Measurements from ENCODE around the gene C2orf80.
"Not testable (repeated sequence)": the region's sequence is repeated elsewhere in the genome, so short reads cannot be mapped to it uniquely, and the experiment has no call there.

Gene C2orf80

DNA sequence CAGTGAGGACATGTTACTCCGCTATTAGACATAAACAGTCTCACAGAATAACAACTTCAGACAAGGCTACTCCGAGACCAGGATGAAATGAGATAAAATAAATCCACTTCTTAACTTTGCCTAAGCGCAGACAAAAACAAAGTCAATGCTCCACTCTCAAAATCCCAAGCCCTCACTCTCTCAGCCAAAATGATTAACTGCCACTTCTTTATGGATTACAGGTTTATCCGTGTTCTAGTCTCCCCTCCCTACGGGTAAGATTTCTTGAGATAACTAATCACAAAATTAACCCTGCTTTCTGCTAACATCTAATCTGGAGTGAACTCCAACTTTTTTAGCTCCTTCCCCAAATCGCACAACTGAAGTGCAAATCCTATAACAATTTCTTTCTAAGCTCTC lies 59.1 kb downstream of the C2orf80 start:
- H3K27me3 Mint-ChIP-seq (ENCODE audit: low read depth): peaks cover 15% of the 10 kb centered on the region
- H3K36me3 Mint-ChIP-seq (ENCODE audit: low read depth): no peaks in the 10 kb centered on the region
- peaks cover 9% of the 10 kb centered on the region for H3K4me1 Mint-ChIP-seq (ENCODE audit: low read depth)
- H3K27ac Mint-ChIP-seq: no peak overlapping the region
- no peak overlapping the region for H3K4me3 Mint-ChIP-seq
- no peaks in the 10 kb centered on the region for H3K9me3 Mint-ChIP-seq

DNA sequence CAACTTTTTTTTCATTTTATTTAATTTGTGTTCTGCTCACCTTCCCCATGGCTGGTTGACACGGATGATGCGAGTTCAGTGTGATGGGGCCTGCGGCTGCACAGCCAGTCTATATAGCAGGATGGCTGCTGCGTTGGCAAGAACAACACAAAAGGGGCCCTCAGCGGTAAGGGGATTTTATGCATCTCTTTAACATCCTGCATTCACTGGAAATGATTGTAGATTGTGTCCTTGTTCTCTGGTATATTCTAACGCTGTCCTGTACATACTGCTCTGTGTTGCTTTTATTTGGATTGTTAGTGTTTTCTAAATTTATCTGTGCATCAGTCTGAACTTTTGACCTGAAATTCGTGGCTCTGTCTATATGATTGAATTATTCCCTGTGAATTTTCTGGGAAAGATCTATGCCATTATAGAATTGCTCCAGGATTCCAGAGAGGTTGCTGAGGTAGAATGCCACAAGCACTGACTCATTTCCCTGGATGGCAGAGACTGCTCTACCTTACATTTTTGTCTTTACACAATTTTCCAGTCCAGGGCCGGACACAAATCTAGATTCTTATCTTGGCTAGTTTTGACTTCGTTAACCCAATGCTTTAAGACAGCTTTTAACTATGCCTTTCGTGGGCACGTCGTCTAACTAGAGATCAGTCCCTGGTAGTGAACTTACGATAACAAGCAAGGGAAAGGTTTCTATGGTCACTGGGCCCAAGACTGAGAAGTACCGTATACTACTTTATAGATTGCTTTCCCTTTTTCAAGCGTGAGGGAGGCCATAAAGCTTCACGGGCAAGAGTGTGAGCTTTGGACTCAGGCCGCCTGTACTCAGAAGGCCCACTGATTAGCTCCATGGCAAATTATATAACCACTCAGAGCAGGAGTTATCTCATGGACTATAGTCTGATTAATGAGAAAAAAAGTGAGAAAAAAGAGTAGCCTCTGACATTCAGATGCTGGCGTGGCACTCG lies 59.8 kb downstream of the C2orf80 start, which contains the start of gene CRYGC:
CRYGC (minus strand) TSS at position 85 of the 968 bp plus-strand sequence; CDS start at position 49, 36 bp downstream.
- Mint-ChIP-seq H3K27ac (no peak within 1 kb of the TSS), H3K9me3 (no peaks in the 10 kb centered on the region), H3K4me1 (ENCODE audit: low read depth) (peaks cover 3% of the 10 kb centered on the region), H3K4me3 (no peak within 1 kb of the TSS), H3K27me3 (ENCODE audit: low read depth) (peaks cover 21% of the 10 kb centered on the region), H3K36me3 (ENCODE audit: low read depth) (no peaks in the 10 kb centered on the region)

DNA sequence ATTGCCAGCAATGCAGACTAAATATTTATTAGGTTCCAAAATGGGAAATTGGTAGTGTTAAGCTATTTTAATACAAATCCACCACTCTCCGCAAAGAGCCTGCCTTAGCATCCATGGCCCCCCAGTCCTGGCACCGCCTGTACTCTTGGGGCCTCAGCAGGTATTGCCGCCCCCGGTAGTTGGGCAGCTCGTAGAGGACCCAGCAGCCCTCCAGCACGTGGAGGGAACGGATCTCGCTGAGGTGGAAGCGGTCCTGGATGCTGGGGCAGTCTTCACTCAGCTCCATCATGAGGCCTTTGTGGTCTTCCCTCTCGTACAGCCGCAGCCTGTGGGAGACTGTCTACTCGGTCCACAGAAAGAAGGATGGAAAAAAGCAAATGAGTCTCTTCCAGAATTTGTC lies 61.7 kb downstream of the C2orf80 start:
- H3K27ac Mint-ChIP-seq: no peak overlapping the region
- peaks cover 2% of the 10 kb centered on the region for H3K4me1 Mint-ChIP-seq (ENCODE audit: low read depth)
- H3K4me3 Mint-ChIP-seq: no peak overlapping the region
- H3K9me3 Mint-ChIP-seq: no peaks in the 10 kb centered on the region
- H3K27me3 Mint-ChIP-seq (ENCODE audit: low read depth): peaks cover 35% of the 10 kb centered on the region
- no peaks in the 10 kb centered on the region for H3K36me3 Mint-ChIP-seq (ENCODE audit: low read depth)

DNA sequence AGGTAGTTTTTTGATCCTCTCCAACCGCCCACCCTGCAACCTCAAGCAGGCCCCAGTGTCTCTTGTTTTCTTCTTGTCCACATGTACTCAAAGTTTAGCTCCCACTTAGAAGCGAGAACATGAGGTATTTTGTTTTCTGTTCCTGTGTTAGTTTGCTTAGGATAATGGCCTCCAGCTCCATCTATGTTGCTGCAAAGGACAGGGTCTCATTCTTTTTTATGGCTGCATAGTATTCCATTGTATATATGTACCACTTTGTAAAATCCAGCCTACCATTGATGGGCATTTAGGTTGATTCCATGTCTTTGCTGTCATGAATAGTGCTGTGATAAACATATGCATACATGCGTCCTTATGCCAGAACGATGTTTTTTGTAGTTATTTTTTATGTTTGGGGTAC lies 62.7 kb downstream of the C2orf80 start:
- peaks cover 2% of the 10 kb centered on the region for H3K4me1 Mint-ChIP-seq (ENCODE audit: low read depth)

DNA sequence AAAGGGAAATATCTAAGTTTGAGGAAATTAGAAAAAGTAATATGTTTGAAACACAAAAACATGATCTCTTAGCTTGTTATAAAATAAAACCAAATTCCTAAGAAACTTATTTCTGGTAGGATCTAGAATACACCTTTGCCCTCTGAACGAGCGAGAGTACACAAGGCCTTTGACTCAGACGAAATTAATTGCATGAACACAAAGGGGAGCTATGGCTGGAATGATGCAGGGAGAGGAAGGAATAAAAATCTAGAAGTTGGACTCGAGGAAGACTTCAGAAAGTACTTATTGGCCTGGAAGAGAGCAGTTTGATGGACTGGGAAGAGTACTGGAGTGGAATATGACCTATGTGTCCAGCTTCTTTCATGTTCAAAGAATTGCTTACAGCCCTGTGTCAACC lies 64.6 kb downstream of the C2orf80 start:
- H3K4me1 Mint-ChIP-seq (ENCODE audit: low read depth): peaks cover 2% of the 10 kb centered on the region
- H3K27ac Mint-ChIP-seq: no peak overlapping the region
- H3K36me3 Mint-ChIP-seq (ENCODE audit: low read depth): no peaks in the 10 kb centered on the region
- no peak overlapping the region for H3K4me3 Mint-ChIP-seq
- H3K27me3 Mint-ChIP-seq (ENCODE audit: low read depth): peaks cover 43% of the 10 kb centered on the region
- H3K9me3 Mint-ChIP-seq: no peaks in the 10 kb centered on the region

More for the DNA sequence above, 62.7 kb downstream of the C2orf80 start:
- Mint-ChIP-seq H3K27ac (no peak overlapping the region), H3K27me3 (ENCODE audit: low read depth) (peaks cover 32% of the 10 kb centered on the region), H3K4me3 (no peak overlapping the region), H3K9me3 (no peaks in the 10 kb centered on the region), H3K36me3 (ENCODE audit: low read depth) (no peaks in the 10 kb centered on the region)

DNA sequence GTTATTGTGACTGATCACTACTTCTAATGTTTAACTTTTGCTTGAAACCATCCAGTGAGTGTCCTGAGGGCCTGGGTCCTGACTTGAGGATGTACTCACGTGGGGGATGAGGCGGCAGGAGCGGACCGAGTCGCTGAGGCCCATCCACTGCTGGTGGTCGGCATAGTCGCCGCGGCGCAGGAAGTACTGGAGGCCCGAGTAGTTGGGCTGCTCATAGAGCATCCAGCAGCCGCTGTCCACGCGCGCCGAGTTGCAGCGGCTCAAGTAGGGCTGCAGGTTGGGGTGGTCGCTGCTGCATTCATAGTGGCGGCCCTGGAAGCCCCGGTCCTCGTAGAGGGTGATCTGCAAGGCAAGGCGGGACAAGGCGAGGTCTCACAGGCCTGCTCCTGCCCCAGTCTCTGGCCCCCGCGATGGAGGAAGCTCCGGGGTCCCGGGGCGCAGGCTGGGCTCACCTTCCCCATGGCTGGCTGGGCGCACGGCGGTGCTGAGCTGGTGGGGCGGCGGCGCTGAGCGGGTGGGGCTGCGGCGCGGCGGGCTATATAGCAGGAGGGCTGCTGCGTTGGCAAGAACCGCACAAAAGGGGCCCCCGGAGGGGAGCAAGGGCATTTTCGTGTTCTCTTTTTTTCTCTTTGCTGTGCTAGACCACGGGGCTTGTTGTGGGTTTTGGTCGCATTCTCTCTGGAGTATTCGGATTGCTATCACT lies 65.7 kb downstream of the C2orf80 start, which contains the start of gene CRYGD:
CRYGD (minus strand) TSS at position 512 of the 703 bp plus-strand sequence; CDS start at position 461, 51 bp downstream.
- not testable (repeated sequence) for H3K4me1 Mint-ChIP-seq (ENCODE audit: low read depth); H3K27ac Mint-ChIP-seq; H3K9me3 Mint-ChIP-seq; H3K36me3 Mint-ChIP-seq (ENCODE audit: low read depth); H3K4me3 Mint-ChIP-seq
- H3K27me3 Mint-ChIP-seq (ENCODE audit: low read depth): peaks cover 43% of the 10 kb centered on the region

GRCh38 chr2:208122248-208122647 lies 67.6 kb downstream of the C2orf80 start:
- H3K27me3 Mint-ChIP-seq (ENCODE audit: low read depth): peaks cover 39% of the 10 kb centered on the region
- H3K36me3 Mint-ChIP-seq (ENCODE audit: low read depth): no peaks in the 10 kb centered on the region

GRCh38 chr2:208118918-208119317 lies 70.9 kb downstream of the C2orf80 start:
- no peaks in the 10 kb centered on the region for H3K36me3 Mint-ChIP-seq (ENCODE audit: low read depth)
- peaks cover 1% of the 10 kb centered on the region for H3K4me1 Mint-ChIP-seq (ENCODE audit: low read depth)
- H3K27me3 Mint-ChIP-seq (ENCODE audit: low read depth): peaks cover 17% of the 10 kb centered on the region
- H3K27ac Mint-ChIP-seq: no peak overlapping the region
- no peaks in the 10 kb centered on the region for H3K9me3 Mint-ChIP-seq
- no peak overlapping the region for H3K4me3 Mint-ChIP-seq

More at GRCh38 chr2:208122248-208122647, 67.6 kb downstream of the C2orf80 start:
- H3K9me3 Mint-ChIP-seq: no peaks in the 10 kb centered on the region
- no peak overlapping the region for H3K27ac Mint-ChIP-seq
- no peak overlapping the region for H3K4me3 Mint-ChIP-seq
- peaks cover 2% of the 10 kb centered on the region for H3K4me1 Mint-ChIP-seq (ENCODE audit: low read depth)

GRCh38 chr2:208117390-208117789 lies 72.4 kb downstream of the C2orf80 start:
- H3K4me1 Mint-ChIP-seq (ENCODE audit: low read depth); H3K4me3 Mint-ChIP-seq; H3K36me3 Mint-ChIP-seq (ENCODE audit: low read depth); H3K27ac Mint-ChIP-seq; H3K9me3 Mint-ChIP-seq: not testable (repeated sequence)
- H3K27me3 Mint-ChIP-seq (ENCODE audit: low read depth): peaks cover 11% of the 10 kb centered on the region

All from T-helper 1 cell treated with Interleukin-12 subunit alpha and Interleukin-12 subunit beta and Interleukin-4 antibody, amounts not matched to agents 30 μg/mL and 1 μg/mL, for 36 hours (primary cell).